IgD-negative memory B cell (primary cell): Measurements from ENCODE around the gene GGA2. TPM values are rescaled to one million over a fixed set of nuclear protein-coding genes. Genes with fewer than 3 reads are reported as not detected.
A peak's percentile ranks its signal among the peaks of the same experiment; 100 is the strongest.
"Not testable (repeated sequence)": the region's sequence is repeated elsewhere in the genome, so short reads cannot be mapped to it uniquely, and the experiment has no call there.

Source experiments
- H3K27ac Mint-ChIP-seq, 3 donors: one replicate each; pipeline ENCODE4 v1.8.0; 2020 to 2022; ENCODE audit warnings: mild to moderate bottlenecking in 3 of 3, mixed read lengths in 3 of 3, moderate library complexity in 1 of 3
- H3K27me3 Mint-ChIP-seq: one replicate; pipeline ENCODE4 v1.8.0; 2021; ENCODE audit warnings: mixed read lengths
- H3K36me3 Mint-ChIP-seq: one replicate; pipeline ENCODE4 v1.8.0; 2020; ENCODE audit warnings: mild to moderate bottlenecking, mixed read lengths
- H3K4me1 Mint-ChIP-seq, 3 donors: one replicate each; pipeline ENCODE4 v1.8.0; 2020 to 2022; ENCODE audit warnings: mixed read lengths in 3 of 3, mild to moderate bottlenecking in 1 of 3
- H3K4me3 Mint-ChIP-seq, 4 donors: one replicate each; pipeline ENCODE4 v1.8.0; 2020 to 2022; ENCODE audit warnings: mild to moderate bottlenecking in 4 of 4, mixed read lengths in 4 of 4, moderate library complexity in 3 of 4
- H3K9me3 Mint-ChIP-seq, 3 donors: one replicate each; pipeline ENCODE4 v1.8.0; 2020 to 2021; ENCODE audit warnings: mixed read lengths in 3 of 3, mild to moderate bottlenecking in 1 of 3
- polyA plus RNA-seq: library from polyadenylated mRNA; unstranded; fragments of 300-500 nt; fragmentation: Illumina TruSeq; gene quantifications from one replicate; pipeline ENCODE4 v1.2.3, GENCODE V29; 2021

Gene GGA2, protein sequence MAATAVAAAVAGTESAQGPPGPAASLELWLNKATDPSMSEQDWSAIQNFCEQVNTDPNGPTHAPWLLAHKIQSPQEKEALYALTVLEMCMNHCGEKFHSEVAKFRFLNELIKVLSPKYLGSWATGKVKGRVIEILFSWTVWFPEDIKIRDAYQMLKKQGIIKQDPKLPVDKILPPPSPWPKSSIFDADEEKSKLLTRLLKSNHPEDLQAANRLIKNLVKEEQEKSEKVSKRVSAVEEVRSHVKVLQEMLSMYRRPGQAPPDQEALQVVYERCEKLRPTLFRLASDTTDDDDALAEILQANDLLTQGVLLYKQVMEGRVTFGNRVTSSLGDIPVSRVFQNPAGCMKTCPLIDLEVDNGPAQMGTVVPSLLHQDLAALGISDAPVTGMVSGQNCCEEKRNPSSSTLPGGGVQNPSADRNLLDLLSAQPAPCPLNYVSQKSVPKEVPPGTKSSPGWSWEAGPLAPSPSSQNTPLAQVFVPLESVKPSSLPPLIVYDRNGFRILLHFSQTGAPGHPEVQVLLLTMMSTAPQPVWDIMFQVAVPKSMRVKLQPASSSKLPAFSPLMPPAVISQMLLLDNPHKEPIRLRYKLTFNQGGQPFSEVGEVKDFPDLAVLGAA
- polyA plus RNA-seq = 219 TPM

DNA sequence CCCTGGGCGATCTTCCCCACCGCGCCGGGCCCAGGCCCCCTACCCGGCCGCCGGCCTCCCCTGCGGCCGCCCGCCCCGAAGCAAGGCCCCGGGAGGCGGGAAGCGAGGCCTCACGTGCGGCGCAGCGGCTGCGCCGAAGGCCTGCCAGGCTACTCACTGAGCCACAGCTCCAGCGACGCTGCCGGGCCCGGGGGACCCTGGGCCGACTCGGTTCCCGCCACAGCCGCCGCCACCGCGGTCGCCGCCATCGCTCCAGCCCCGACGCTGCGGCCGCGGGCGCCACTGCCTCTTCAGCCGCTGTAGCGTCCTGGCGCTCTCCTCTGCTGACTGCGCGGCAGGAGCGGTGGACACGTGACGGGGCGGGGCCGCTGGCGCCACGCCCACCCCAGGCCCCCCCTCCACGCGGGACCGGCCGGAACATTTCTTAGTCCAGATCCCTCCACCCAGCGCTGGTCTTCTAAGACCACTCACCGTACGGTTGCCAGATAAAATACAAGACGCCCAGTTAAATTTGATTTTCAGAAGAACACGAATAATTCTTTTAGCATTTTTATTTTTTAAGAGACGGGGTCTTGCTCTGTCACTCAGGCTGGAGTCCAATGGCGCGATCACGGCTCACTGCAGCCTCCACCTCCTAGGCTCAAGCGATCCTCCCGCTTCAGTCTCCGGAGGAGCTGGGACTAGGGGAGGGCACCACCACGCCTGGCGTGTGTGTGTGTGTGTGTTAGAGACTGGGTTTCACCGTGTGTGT is at the start of gene GGA2:
Gene GGA2 (minus strand): TSS at position 331 of the 751 bp plus-strand sequence. CDS start 83 bp downstream, at position 248.
- peak within 1 kb of the TSS; percentile 86 to 98 (median 95) for H3K27ac Mint-ChIP-seq
- peak within 1 kb of the TSS; percentile 92 to 98 (median 94) for H3K4me3 Mint-ChIP-seq
- no peaks in the 10 kb centered on the region for H3K27me3 Mint-ChIP-seq
- peaks cover 0 to 2% (median 0%) of the 10 kb centered on the region in 3 donors for H3K9me3 Mint-ChIP-seq
- H3K4me1 Mint-ChIP-seq = peaks cover 24 to 30% (median 30%) of the 10 kb centered on the region in 3 donors
- no peaks in the 10 kb centered on the region for H3K36me3 Mint-ChIP-seq

- Mint-ChIP-seq H3K27me3 (no peaks in the 10 kb centered on the region), H3K36me3 (no peaks in the 10 kb centered on the region), H3K27ac (peak overlapping the region; percentile 92 to 98 (median 96)), H3K4me3 (peak overlapping the region; percentile 93 to 99 (median 96)), H3K9me3 (no peaks in the 10 kb centered on the region), H3K4me1 (peaks cover 8 to 35% (median 22%) of the 10 kb centered on the region in 3 donors)
Measured at GRCh38 chr16:23557779-23558702, 47.7 kb upstream of the GGA2 start.

DNA sequence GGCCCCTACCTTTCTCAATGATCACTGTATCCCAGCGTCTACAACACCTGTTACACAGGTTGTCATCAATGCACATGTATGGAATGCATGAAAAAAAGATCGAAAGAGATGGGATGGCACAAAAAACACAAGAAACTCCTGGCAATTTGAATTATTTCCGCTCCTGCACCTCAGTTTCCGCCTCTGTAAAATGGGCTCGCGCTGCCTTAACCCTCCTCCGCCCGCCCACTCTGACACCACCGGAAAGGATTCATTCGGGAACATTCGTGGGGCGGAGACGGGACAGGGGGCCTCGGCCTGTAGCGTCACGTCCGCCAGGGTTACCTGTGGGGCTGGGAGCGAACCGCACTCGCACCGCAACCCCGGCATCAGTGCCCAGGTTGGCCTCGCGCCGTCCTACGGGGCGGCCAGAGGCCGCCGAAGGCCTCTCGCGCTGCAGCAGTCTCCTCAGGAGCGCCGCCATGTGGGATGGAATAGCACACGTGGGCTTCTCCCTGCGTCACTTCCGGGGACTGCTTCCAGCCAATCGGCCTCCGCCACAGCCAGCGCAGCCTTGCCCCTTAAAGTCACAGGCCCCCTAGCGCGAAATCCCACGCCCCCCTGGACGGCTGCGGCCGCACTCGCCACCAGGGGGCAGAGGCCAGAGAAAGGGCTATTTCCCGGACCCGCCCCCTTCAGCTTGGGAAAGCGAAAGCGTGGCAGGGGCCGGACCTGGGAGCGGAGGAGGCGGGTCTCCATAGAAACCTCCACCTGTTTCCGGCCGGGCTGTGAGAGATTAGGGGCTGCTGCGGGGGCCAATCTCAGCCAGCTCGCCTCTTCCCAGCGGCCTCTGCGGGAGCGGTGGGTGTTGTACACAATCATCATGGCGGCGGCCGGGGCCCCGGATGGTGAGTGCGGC is 46.8 kb upstream of the GGA2 start, which contains the start of the genes EARS2 and UBFD1:
Gene EARS2 (minus strand): TSS at position 470 of the 898 bp plus-strand sequence. CDS start 7 bp downstream, at position 463.
Gene UBFD1 (plus strand): TSS at position 847 of the 898 bp plus-strand sequence. CDS start 16 bp downstream, at position 863.
- Mint-ChIP-seq H3K4me3 (peak within 1 kb of the TSS; percentile 93 to 99 (median 96)), H3K4me1 (peaks cover 8 to 35% (median 22%) of the 10 kb centered on the region in 3 donors), H3K9me3 (no peaks in the 10 kb centered on the region), H3K27me3 (no peaks in the 10 kb centered on the region), H3K27ac (peak within 1 kb of the TSS; percentile 92 to 98 (median 96)), H3K36me3 (no peaks in the 10 kb centered on the region)

DNA sequence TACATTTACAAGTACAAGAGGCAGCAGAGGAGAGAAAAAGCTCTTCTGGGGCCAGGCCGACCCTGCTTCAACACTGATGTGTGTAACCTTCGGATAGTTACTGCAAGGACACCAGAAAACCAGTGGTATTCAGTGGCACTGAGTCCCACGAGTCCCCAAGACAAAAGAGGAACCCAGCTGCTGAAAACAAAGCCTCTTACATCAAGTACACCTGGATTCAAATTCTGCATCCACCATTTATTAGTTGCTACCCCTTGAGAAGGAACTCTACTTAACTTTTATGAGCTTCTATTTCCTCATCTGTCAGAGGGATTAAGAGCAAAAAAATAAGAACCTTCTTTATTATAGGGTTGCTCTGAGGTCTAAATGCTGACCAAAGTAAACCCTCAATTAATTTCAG is 44.2 kb upstream of the GGA2 start:
- Mint-ChIP-seq H3K4me3 (peak overlapping the region in 1 of 4 donors; percentile 99), H3K27ac (peak overlapping the region in 1 of 3 donors; percentile 31), H3K9me3 (no peaks in the 10 kb centered on the region), H3K27me3 (no peaks in the 10 kb centered on the region), H3K36me3 (peaks cover 3% of the 10 kb centered on the region), H3K4me1 (peaks cover 9 to 30% (median 15%) of the 10 kb centered on the region in 3 donors)

GRCh38 chr16:23552161-23552560 is 41.9 kb upstream of the GGA2 start:
- H3K36me3 Mint-ChIP-seq = peaks cover 3% of the 10 kb centered on the region
- H3K9me3 Mint-ChIP-seq = no peaks in the 10 kb centered on the region
- no peak overlapping the region for H3K4me3 Mint-ChIP-seq
- peaks cover 9 to 23% (median 10%) of the 10 kb centered on the region in 3 donors for H3K4me1 Mint-ChIP-seq
- no peaks in the 10 kb centered on the region for H3K27me3 Mint-ChIP-seq
- no peak overlapping the region for H3K27ac Mint-ChIP-seq

- Mint-ChIP-seq H3K4me1 (peaks cover 3 to 8% (median 3%) of the 10 kb centered on the region in 3 donors), H3K4me3 (peak overlapping the region in 1 of 4 donors; percentile 45), H3K36me3 (peaks cover 9% of the 10 kb centered on the region), H3K9me3 (no peaks in the 10 kb centered on the region), H3K27me3 (no peaks in the 10 kb centered on the region), H3K27ac (peak overlapping the region in 1 of 3 donors; percentile 43)
Measured at GRCh38 chr16:23549938-23550337, 39.6 kb upstream of the GGA2 start.

- no peak overlapping the region for H3K4me3 Mint-ChIP-seq
- no peak overlapping the region for H3K27ac Mint-ChIP-seq
- no peaks in the 10 kb centered on the region for H3K9me3 Mint-ChIP-seq
- H3K36me3 Mint-ChIP-seq = peaks cover 6% of the 10 kb centered on the region
- no peaks in the 10 kb centered on the region for H3K27me3 Mint-ChIP-seq
- peaks cover 0 to 2% (median 0%) of the 10 kb centered on the region in 3 donors for H3K4me1 Mint-ChIP-seq
Measured at GRCh38 chr16:23544436-23544835, 34.1 kb upstream of the GGA2 start.

- not testable (repeated sequence) for H3K27ac Mint-ChIP-seq, H3K9me3 Mint-ChIP-seq, H3K4me1 Mint-ChIP-seq, H3K27me3 Mint-ChIP-seq, H3K4me3 Mint-ChIP-seq, H3K36me3 Mint-ChIP-seq
Measured at GRCh38 chr16:23540817-23541178, 30.5 kb upstream of the GGA2 start.

DNA sequence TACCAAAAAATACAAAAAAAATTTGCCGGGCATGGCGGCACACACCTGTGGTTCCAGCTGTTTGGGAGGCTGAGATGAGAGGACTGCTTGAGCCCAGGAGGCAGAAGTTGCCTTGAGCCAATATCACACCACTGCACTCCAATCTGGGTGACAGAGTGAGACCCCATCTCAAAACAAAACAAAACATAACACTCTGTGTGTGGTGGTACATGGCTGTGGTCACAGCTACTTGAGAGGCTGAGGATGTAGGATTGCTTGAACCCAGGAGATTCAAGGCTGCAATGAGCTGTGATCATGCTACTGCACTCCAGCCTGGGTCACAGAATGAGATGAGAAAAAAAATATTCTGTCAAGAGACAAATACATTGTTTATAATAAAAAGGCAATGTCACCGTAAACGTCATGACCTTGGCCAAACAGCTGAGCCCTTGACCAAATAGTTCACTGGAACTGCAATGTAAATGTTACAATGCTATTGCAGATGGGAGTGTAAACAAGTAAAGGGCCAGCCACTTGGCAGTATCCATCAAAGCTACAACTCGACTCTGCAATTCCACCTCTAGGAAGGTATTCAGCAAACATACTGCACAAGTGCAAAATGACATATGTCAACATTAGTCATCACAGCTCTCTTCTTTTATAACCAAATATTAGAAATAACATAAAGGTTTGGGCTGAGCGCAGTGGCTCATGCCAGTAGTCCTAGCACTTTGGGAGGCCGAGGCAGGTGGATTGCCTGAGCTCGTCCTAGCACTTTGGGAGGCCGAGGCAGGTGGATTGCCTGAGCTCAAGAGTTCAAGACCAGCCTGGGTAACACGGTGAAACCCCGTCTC is 29.9 kb upstream of the GGA2 start:
- no peaks in the 10 kb centered on the region for H3K4me1 Mint-ChIP-seq
- H3K9me3 Mint-ChIP-seq = no peaks in the 10 kb centered on the region
- H3K4me3 Mint-ChIP-seq = no peak overlapping the region
- H3K27ac Mint-ChIP-seq = no peak overlapping the region
- no peaks in the 10 kb centered on the region for H3K27me3 Mint-ChIP-seq
- peaks cover 3% of the 10 kb centered on the region for H3K36me3 Mint-ChIP-seq

- no peaks in the 10 kb centered on the region for H3K4me1 Mint-ChIP-seq
- no peak overlapping the region for H3K27ac Mint-ChIP-seq
- H3K4me3 Mint-ChIP-seq = no peak overlapping the region
- no peaks in the 10 kb centered on the region for H3K27me3 Mint-ChIP-seq
- H3K9me3 Mint-ChIP-seq = no peaks in the 10 kb centered on the region
- peaks cover 3% of the 10 kb centered on the region for H3K36me3 Mint-ChIP-seq
Measured at GRCh38 chr16:23538919-23539278, 28.6 kb upstream of the GGA2 start.

DNA sequence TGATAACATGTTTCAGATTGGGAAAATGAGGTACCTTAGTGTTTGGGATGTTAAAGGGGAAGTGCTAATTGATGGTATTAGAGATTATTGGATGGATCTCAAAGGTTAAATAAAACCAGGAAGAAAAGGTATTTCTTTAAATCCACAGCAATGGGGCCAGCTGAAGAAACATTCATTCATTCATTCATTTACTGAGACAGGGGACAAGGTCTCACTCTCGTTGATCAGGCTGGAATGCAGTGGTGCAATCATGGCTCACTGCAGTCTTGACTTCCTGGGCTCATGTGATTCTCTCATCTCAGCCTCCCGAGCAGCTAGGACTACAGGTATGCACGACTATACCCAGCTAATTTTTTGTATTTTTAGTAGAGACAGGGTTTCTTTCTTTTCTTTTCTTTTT is 27.1 kb upstream of the GGA2 start:
- Mint-ChIP-seq H3K36me3 (peaks cover 6% of the 10 kb centered on the region), H3K4me3 (no peak overlapping the region), H3K27ac (no peak overlapping the region), H3K27me3 (no peaks in the 10 kb centered on the region), H3K9me3 (no peaks in the 10 kb centered on the region), H3K4me1 (no peaks in the 10 kb centered on the region)

GRCh38 chr16:23535901-23536300 is 25.6 kb upstream of the GGA2 start:
- Mint-ChIP-seq H3K4me3 (no peak overlapping the region), H3K27ac (no peak overlapping the region), H3K27me3 (no peaks in the 10 kb centered on the region), H3K36me3 (peaks cover 6% of the 10 kb centered on the region), H3K4me1 (no peaks in the 10 kb centered on the region), H3K9me3 (no peaks in the 10 kb centered on the region)
